H9 (cell line): ENCODE data around the gene DNAJC17. TPM values are rescaled to one million over a fixed set of nuclear protein-coding genes. Genes with fewer than 3 reads are reported as not detected.

ENCODE experiments used
- DNase-seq: peaks from one replicate; pipeline ENCODE4 v3.0.0-alpha.2; 2017
- H2AFZ ChIP-seq: one replicate; pipeline ENCODE4 v1.6.1; 2013; ENCODE audit warnings: mild to moderate bottlenecking, low read length, control low read depth, moderate library complexity
- H2AK5ac ChIP-seq: 2 replicates; pipeline ENCODE4 v1.6.1; 2013; ENCODE audit warnings: low read length, control low read depth, mixed read lengths; ENCODE audit not compliant: insufficient read length
- H2BK120ac ChIP-seq: one replicate; pipeline ENCODE4 v1.6.1; 2013; ENCODE audit warnings: low read depth, mild to moderate bottlenecking, low read length, control low read depth, inconsistent platforms; ENCODE audit not compliant: poor library complexity, severe bottlenecking
- H2BK12ac ChIP-seq: 2 replicates; pipeline ENCODE4 v1.6.1; 2013; ENCODE audit warnings: low read length, control low read depth, mixed read lengths, low read depth; ENCODE audit not compliant: insufficient read length
- H2BK15ac ChIP-seq: 2 replicates; pipeline ENCODE4 v1.6.1; 2013; ENCODE audit warnings: low read depth, low read length, control low read depth
- H2BK20ac ChIP-seq: one replicate; pipeline ENCODE4 v1.6.1; 2013; ENCODE audit warnings: low read depth, mild to moderate bottlenecking, low read length, control low read depth, inconsistent platforms; ENCODE audit not compliant: poor library complexity, severe bottlenecking
- H2BK5ac ChIP-seq: 2 replicates; pipeline ENCODE4 v1.6.1; 2013; ENCODE audit warnings: low read length, control low read depth, mixed read lengths; ENCODE audit not compliant: insufficient read length
- H3K14ac ChIP-seq: 2 replicates; pipeline ENCODE4 v1.6.1; 2013; ENCODE audit warnings: low read length, control low read depth; ENCODE audit not compliant: insufficient read depth
- H3K18ac ChIP-seq: 2 replicates; pipeline ENCODE4 v1.6.1; 2013; ENCODE audit warnings: low read depth, mild to moderate bottlenecking, mixed read lengths, low read length, control low read depth; ENCODE audit not compliant: insufficient read length
- H3K23ac ChIP-seq: 2 replicates; pipeline ENCODE4 v1.6.1; 2013; ENCODE audit warnings: low read length, control low read depth, mixed read lengths, low read depth; ENCODE audit not compliant: insufficient read length
- H3K23me2 ChIP-seq: 2 replicates; pipeline ENCODE4 v1.6.1; 2013; ENCODE audit warnings: low read depth, mild to moderate bottlenecking, mixed read lengths, low read length, control low read depth; ENCODE audit not compliant: insufficient read length, poor library complexity, severe bottlenecking
- H3K27ac ChIP-seq: 2 replicates; pipeline ENCODE4 v1.5.1; 2013; ENCODE audit warnings: low read length, control low read depth, mixed read lengths, low read depth; ENCODE audit not compliant: insufficient read length
- H3K27me3 ChIP-seq: 2 replicates; pipeline ENCODE4 v1.6.1; 2013; ENCODE audit warnings: low read length, control low read depth, inconsistent platforms; ENCODE audit not compliant: insufficient read depth
- H3K4ac ChIP-seq: 2 replicates; pipeline ENCODE4 v1.6.1; 2013; ENCODE audit warnings: low read depth, mild to moderate bottlenecking, control low read depth, inconsistent platforms, low read length, moderate library complexity
- H3K4me1 ChIP-seq: 2 replicates; pipeline ENCODE4 v1.6.1; 2013; ENCODE audit warnings: low read length, control low read depth, inconsistent platforms; ENCODE audit not compliant: insufficient read depth
- H3K4me2 ChIP-seq: 2 replicates; pipeline ENCODE4 v1.6.1; 2013; ENCODE audit warnings: low read length, control low read depth, mixed read lengths; ENCODE audit not compliant: insufficient read length, insufficient read depth
- H3K56ac ChIP-seq: 2 replicates; pipeline ENCODE4 v1.6.1; 2013; ENCODE audit warnings: low read depth, mild to moderate bottlenecking, mixed read lengths, low read length, control low read depth; ENCODE audit not compliant: insufficient read length
- H3K79me1 ChIP-seq: 2 replicates; pipeline ENCODE4 v1.6.1; 2013; ENCODE audit warnings: low read depth, mild to moderate bottlenecking, moderate library complexity, low read length, control low read depth, inconsistent platforms; ENCODE audit not compliant: insufficient read depth, poor library complexity, severe bottlenecking
- H3K79me2 ChIP-seq: 2 replicates; pipeline ENCODE4 v1.6.1; 2013; ENCODE audit warnings: low read length, control low read depth, inconsistent platforms; ENCODE audit not compliant: insufficient read depth
- H3K9ac ChIP-seq: 2 replicates; pipeline ENCODE4 v1.6.1; 2013; ENCODE audit warnings: low read length, control low read depth, mixed read lengths; ENCODE audit not compliant: insufficient read length; ENCODE audit errors: extremely low read depth
- H3K9me3 ChIP-seq: one replicate; pipeline ENCODE4 v1.6.1; 2013; ENCODE audit warnings: low read depth, low read length, inconsistent platforms; ENCODE audit not compliant: control insufficient read depth
- H3T11ph ChIP-seq: one replicate; pipeline ENCODE4 v1.6.1; 2013; ENCODE audit warnings: mild to moderate bottlenecking, low read length, control low read depth, inconsistent platforms
- H4K20me1 ChIP-seq: one replicate; pipeline ENCODE4 v1.6.1; 2013; ENCODE audit not compliant: control insufficient read depth, insufficient read length, insufficient read depth
- H4K5ac ChIP-seq: 2 replicates; pipeline ENCODE4 v1.6.1; 2013; ENCODE audit warnings: low read depth, mild to moderate bottlenecking, mixed read lengths, low read length, control low read depth; ENCODE audit not compliant: insufficient read length
- H4K8ac ChIP-seq: replicated peaks from 2 replicates; pipeline ENCODE4 v1.6.1; 2013; ENCODE audit warnings: low read length, control low read depth, mixed read lengths, low read depth; ENCODE audit not compliant: insufficient read length
- H4K91ac ChIP-seq: 2 replicates; pipeline ENCODE4 v1.6.1; 2013; ENCODE audit warnings: low read depth, mild to moderate bottlenecking, moderate library complexity, mixed read lengths, low read length, control low read depth; ENCODE audit not compliant: insufficient read length
- H3K27ac Mint-ChIP-seq, 3 experiments: 2 replicates in 2 of 3; 3 replicates in 1 of 3; pipeline ENCODE4 v1.8.0; 2020 to 2021; ENCODE audit warnings: mixed read lengths in 3 of 3, mild to moderate bottlenecking in 1 of 3, moderate library complexity in 1 of 3
- H3K27me3 Mint-ChIP-seq: 2 replicates; pipeline ENCODE4 v1.8.0; 2021; ENCODE audit warnings: low read depth, mild to moderate bottlenecking, moderate library complexity, mixed read lengths
- H3K36me3 Mint-ChIP-seq, 3 experiments: 2 replicates in 2 of 3; 3 replicates in 1 of 3; pipeline ENCODE4 v1.8.0; 2020 to 2021; ENCODE audit warnings: low read depth in 3 of 3, mixed read lengths in 3 of 3; ENCODE audit not compliant: insufficient read depth in 1 of 3
- H3K4me1 Mint-ChIP-seq, 2 experiments: 2 replicates each; pipeline ENCODE4 v1.8.0; 2020; ENCODE audit warnings: mixed read lengths in 2 of 2
- H3K4me3 Mint-ChIP-seq, 2 experiments: 2 replicates in 1 of 2; 3 replicates in 1 of 2; pipeline ENCODE4 v1.8.0; 2020 to 2021; ENCODE audit warnings: mild to moderate bottlenecking in 2 of 2, mixed read lengths in 2 of 2, moderate library complexity in 1 of 2
- H3K9me3 Mint-ChIP-seq, 2 experiments: 2 replicates in 1 of 2; 3 replicates in 1 of 2; pipeline ENCODE4 v1.8.0; 2020; ENCODE audit warnings: mild to moderate bottlenecking in 2 of 2, mixed read lengths in 2 of 2, moderate library complexity in 1 of 2
- WGBS: extraction: QIAGEN DNeasy Blood & Tissue Kit; methylation state at CpG from one replicate; pipeline ENCODE4 v1.1.7; 2013; ENCODE audit warnings: missing lambda C conversion rate, low lambda C conversion rate, mixed read lengths; ENCODE audit not compliant: insufficient read length; ENCODE audit errors: extremely low coverage; 5-methylcytosine and 5-hydroxymethylcytosine counted together
- total RNA-seq: library from RNA; stranded (reverse); gene quantifications from 2 replicates; pipeline ENCODE4 v1.2.1, GENCODE V29; 2021
- TF ChIP-seq, protein P1 (sequence below): fragments of 200-600 bp; sonication (generic); conservative IDR thresholded peaks from 3 replicates; pipeline ENCODE4 v1.8.0; 2021; ENCODE audit warnings: antibody characterized with exemption, mild to moderate bottlenecking

Gene DNAJC17
- total RNA-seq, 1 experiment from 2014 or later: 38.3 TPM

- Mint-ChIP-seq H3K27me3 (no peaks in the 10 kb centered on the region; the same call in 1 of the 2 replicates), H3K4me1 (peaks cover 3% of the 10 kb centered on the region in 2 experiments), H3K9me3 (no peaks in the 10 kb centered on the region), H3K27ac (peak overlapping the region in 1 of 3 experiments; percentile 68; a peak in 1 of 7 replicates), H3K4me3 (no peak overlapping the region), H3K36me3 (peaks cover 11 to 47% (median 26%) of the 10 kb centered on the region in 3 experiments; a peak in 6 of 7 replicates)
- H3K9me3 ChIP-seq: no peaks in the 10 kb centered on the region
- no peaks in the 10 kb centered on the region for H3K79me2 ChIP-seq
- no peak overlapping the region for H3K56ac ChIP-seq
- H4K20me1 ChIP-seq: no peaks in the 10 kb centered on the region
- no peak overlapping the region for H4K8ac ChIP-seq
- H3K18ac ChIP-seq: no peak overlapping the region
- H4K5ac ChIP-seq: no peak overlapping the region
- no peak overlapping the region for H2BK15ac ChIP-seq
- H3K4me2 ChIP-seq: no peak overlapping the region
- no peak overlapping the region for H3K23ac ChIP-seq
- no peaks in the 10 kb centered on the region for H3K79me1 ChIP-seq
- no peak overlapping the region for H3K9ac ChIP-seq
- no peak overlapping the region for H3K14ac ChIP-seq
- no peak overlapping the region for H2BK120ac ChIP-seq
- H3K23me2 ChIP-seq: no peaks in the 10 kb centered on the region
- H2BK12ac ChIP-seq: no peak overlapping the region
- no peak overlapping the region for H3T11ph ChIP-seq
- WGBS: no CpG with 5 or more reads among the region's 13 CpGs
- TF ChIP-seq, protein P1, sequence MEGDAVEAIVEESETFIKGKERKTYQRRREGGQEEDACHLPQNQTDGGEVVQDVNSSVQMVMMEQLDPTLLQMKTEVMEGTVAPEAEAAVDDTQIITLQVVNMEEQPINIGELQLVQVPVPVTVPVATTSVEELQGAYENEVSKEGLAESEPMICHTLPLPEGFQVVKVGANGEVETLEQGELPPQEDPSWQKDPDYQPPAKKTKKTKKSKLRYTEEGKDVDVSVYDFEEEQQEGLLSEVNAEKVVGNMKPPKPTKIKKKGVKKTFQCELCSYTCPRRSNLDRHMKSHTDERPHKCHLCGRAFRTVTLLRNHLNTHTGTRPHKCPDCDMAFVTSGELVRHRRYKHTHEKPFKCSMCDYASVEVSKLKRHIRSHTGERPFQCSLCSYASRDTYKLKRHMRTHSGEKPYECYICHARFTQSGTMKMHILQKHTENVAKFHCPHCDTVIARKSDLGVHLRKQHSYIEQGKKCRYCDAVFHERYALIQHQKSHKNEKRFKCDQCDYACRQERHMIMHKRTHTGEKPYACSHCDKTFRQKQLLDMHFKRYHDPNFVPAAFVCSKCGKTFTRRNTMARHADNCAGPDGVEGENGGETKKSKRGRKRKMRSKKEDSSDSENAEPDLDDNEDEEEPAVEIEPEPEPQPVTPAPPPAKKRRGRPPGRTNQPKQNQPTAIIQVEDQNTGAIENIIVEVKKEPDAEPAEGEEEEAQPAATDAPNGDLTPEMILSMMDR: no peak
- H2BK20ac ChIP-seq: no peak overlapping the region
- no peaks in the 10 kb centered on the region for H3K4me1 ChIP-seq
- no peak for DNase-seq
- H2BK5ac ChIP-seq: no peak overlapping the region
- H3K27ac ChIP-seq: no peak overlapping the region
- H3K4ac ChIP-seq: no peak overlapping the region
- no peak overlapping the region for H2AK5ac ChIP-seq
- H3K27me3 ChIP-seq: no peaks in the 10 kb centered on the region
- no peak overlapping the region for H2AFZ ChIP-seq
- no peak overlapping the region for H4K91ac ChIP-seq
Measured at GRCh38 chr15:40772014-40772413, 35.3 kb downstream of the DNAJC17 start.
